Gastrocnemius medialis (tissue), 4 donors: ENCODE results near the gene HTRA3. TPM values are rescaled to one million over a fixed set of nuclear protein-coding genes. Genes with fewer than 3 reads are reported as not detected.

Experiments used
- ATAC-seq, 2 donors: fragments of 150-250 bp; one replicate each; pipeline ENCODE4 v1.9.1; 2016
- DNase-seq, 2 donors: peaks; one replicate each; pipeline ENCODE4 v3.0.0-alpha.2; 2019
- H3K27ac ChIP-seq, 4 donors: fragments of 200-600 bp; sonication (generic); 1 replicate in 1 of 4; 2 replicates in 3 of 4; pipeline ENCODE4 v1.5.1; 2016 to 2018; ENCODE audit warnings: mild to moderate bottlenecking in 2 of 4, moderate library complexity in 1 of 4
- H3K27me3 ChIP-seq, 3 donors: fragments of 200-600 bp; sonication (generic) in 2 of 3; 1 replicate in 1 of 3; 2 replicates in 2 of 3; pipeline versions ENCODE4 v1.5.1 to v1.6.0; 2016 to 2019; ENCODE audit warnings: mild to moderate bottlenecking in 1 of 3, moderate library complexity in 1 of 3
- H3K36me3 ChIP-seq, 2 donors: fragments of 200-600 bp; sonication (generic) in 1 of 2; one replicate each; pipeline ENCODE4 v1.5.1; 2017 to 2018
- H3K4me1 ChIP-seq, 2 donors: fragments of 200-600 bp; sonication (generic) in 1 of 2; one replicate each; pipeline ENCODE4 v1.5.1; 2016 to 2017; ENCODE audit warnings: mild to moderate bottlenecking in 2 of 2
- H3K4me3 ChIP-seq, 4 donors: fragments of 200-600 bp; sonication (generic) in 3 of 4; 1 replicate in 1 of 4; 2 replicates in 3 of 4; pipeline ENCODE4 v1.5.1; 2016 to 2019; ENCODE audit warnings: mild to moderate bottlenecking in 2 of 4
- H3K9me3 ChIP-seq, 3 donors: fragments of 200-600 bp; sonication (generic) in 2 of 3; 1 replicate in 1 of 3; 2 replicates in 2 of 3; pipeline ENCODE4 v1.5.1; 2016 to 2019
- CTCF ChIP-seq, 5 experiments: fragments of 450-650 bp in 3 of 5; fragments of 200-600 bp in 2 of 5; sonication (generic) in 2 of 5; IDR thresholded peaks in 4 of 5; conservative IDR thresholded peaks in 1 of 5; 1 replicate in 4 of 5; 2 replicates in 1 of 5; pipeline ENCODE4 v1.5.1; 2016 to 2019; ENCODE audit warnings: antibody characterized with exemption in 5 of 5, mild to moderate bottlenecking in 3 of 5, moderate library complexity in 3 of 5
- POLR2A ChIP-seq, 2 donors: fragments of 450-650 bp; IDR thresholded peaks; one replicate each; pipeline ENCODE4 v1.6.1; 2017; ENCODE audit warnings: antibody characterized with exemption in 2 of 2, mild to moderate bottlenecking in 2 of 2, moderate library complexity in 2 of 2
- in situ Hi-C, 4 donors: fragments of 200-750 bp; cut with MboI; loops; one replicate each; pipeline versions ENCODE4 v1.15.0 to v1.8.0; 2017; ENCODE audit warnings: low sequenced_read_pairs in 4 of 4
- intact Hi-C: fragments of 100-400 bp; cut with DNase I; formaldehyde crosslinking; loops from one replicate; pipeline ENCODE4 v1.15.1; 2023; ENCODE audit warnings: low total_unique reads
- total RNA-seq, 4 donors: library from RNA; depleted of rRNA; stranded (reverse); fragments of >200 nt; gene quantifications; one replicate each; pipeline versions ENCODE4 v1.1.0 to v1.2.3, GENCODE V29; 2016

Gene HTRA3
- total RNA-seq, 4 donors from 2014 or later, result 8.4 to 22.2 (median 16.0) TPM

GRCh38 chr4:8273450-8273849 lies 3.9 kb downstream of the HTRA3 start:
- intact Hi-C loops (no loop called here), in situ Hi-C loops (no loop called here)
- H3K9me3 ChIP-seq, result no peaks in the 10 kb centered on the region
- H3K4me1 ChIP-seq, result peaks cover 29 to 43% of the 10 kb centered on the region in 2 donors
- H3K4me3 ChIP-seq, result peak overlapping the region in 1 of 4 donors; percentile 49
- H3K27me3 ChIP-seq, result no peaks in the 10 kb centered on the region
- no peaks in the 10 kb centered on the region for H3K36me3 ChIP-seq
- TF ChIP-seq POLR2A (IDR thresholded peaks at IDR 0.05), result no peak
- TF ChIP-seq CTCF (IDR thresholded peaks at IDR 0.05 in 4 of 5, conservative IDR thresholded peaks at IDR 0.05 in 1 of 5), result no peak
- ATAC-seq, result no peak
- H3K27ac ChIP-seq, result peak overlapping the region; percentile 9 to 39 (median 26)
- DNase-seq, result no peak

- intact Hi-C loops (loop anchor here (2.0 kb wide), 1 partner anchor 35 kb away; no protein-coding TSS in a partner anchor), in situ Hi-C loops (no loop called here)
- Histone ChIP-seq H3K4me3 (no peak overlapping the region), H3K36me3 (no peaks in the 10 kb centered on the region), H3K27me3 (no peaks in the 10 kb centered on the region), H3K4me1 (peaks cover 29 to 43% of the 10 kb centered on the region in 2 donors), H3K9me3 (no peaks in the 10 kb centered on the region), H3K27ac (peak overlapping the region; percentile 34 to 65 (median 41))
- no peak for ATAC-seq
- DNase-seq, result no peak
- no peak for TF ChIP-seq POLR2A (IDR thresholded peaks at IDR 0.05)
- TF ChIP-seq CTCF (IDR thresholded peaks at IDR 0.05 in 4 of 5, conservative IDR thresholded peaks at IDR 0.05 in 1 of 5), result no peak
Measured at GRCh38 chr4:8274066-8274652, 4.6 kb downstream of the HTRA3 start.

GRCh38 chr4:8274765-8275547 lies 5.4 kb downstream of the HTRA3 start:
- in situ Hi-C loops, result no loop called here
- no peaks in the 10 kb centered on the region for H3K27me3 ChIP-seq
- intact Hi-C loops, result loop anchor here (1.0 to 5.0 kb wide), 3 partner anchors 34 to 128 kb away; no protein-coding TSS in a partner anchor
- no peaks in the 10 kb centered on the region for H3K36me3 ChIP-seq
- TF ChIP-seq POLR2A (IDR thresholded peaks at IDR 0.05) (no peak), CTCF (IDR thresholded peaks at IDR 0.05 in 4 of 5, conservative IDR thresholded peaks at IDR 0.05 in 1 of 5) (peak in 4 of 5 experiments; percentile 21 to 59 (median 48))
- no peaks in the 10 kb centered on the region for H3K9me3 ChIP-seq
- DNase-seq, result peak; percentile 69 to 90
- ATAC-seq, result peak; percentile 69 to 81
- peak overlapping the region; percentile 40 to 65 (median 42) for H3K27ac ChIP-seq
- H3K4me1 ChIP-seq, result peaks cover 29 to 43% of the 10 kb centered on the region in 2 donors
- H3K4me3 ChIP-seq, result no peak overlapping the region

- Histone ChIP-seq H3K27ac (peak overlapping the region; percentile 40 to 65 (median 42)), H3K4me1 (peaks cover 29 to 43% of the 10 kb centered on the region in 2 donors)
Measured at GRCh38 chr4:8275548-8275910, 6.0 kb downstream of the HTRA3 start.

More at GRCh38 chr4:8275548-8275910, 6.0 kb downstream of the HTRA3 start:
- Histone ChIP-seq H3K36me3 (no peaks in the 10 kb centered on the region), H3K27me3 (no peaks in the 10 kb centered on the region), H3K4me3 (no peak overlapping the region), H3K9me3 (no peaks in the 10 kb centered on the region)
- TF ChIP-seq POLR2A (IDR thresholded peaks at IDR 0.05) (no peak), CTCF (IDR thresholded peaks at IDR 0.05 in 4 of 5, conservative IDR thresholded peaks at IDR 0.05 in 1 of 5) (no peak)
- DNase-seq, result no peak
- intact Hi-C loops, result loop anchor here (1.0 to 5.0 kb wide), 3 partner anchors 33 to 128 kb away; no protein-coding TSS in a partner anchor
- in situ Hi-C loops, result no loop called here
- no peak for ATAC-seq
